MCF 10A (cell line): ENCODE results near the gene AKT1S1. TPM values are rescaled to one million over a fixed set of nuclear protein-coding genes. Genes with fewer than 3 reads are reported as not detected.

Source experiments
- BruUV-seq: library from RNA; stranded (reverse); fragments of 400-500 nt; replicated peaks from 2 replicates; lab custom pipeline; 2021; lab: Mats Ljungman, UMichigan
- CTCF ChIA-PET: fragments of 300-600 bp; sonication (Branson Sonifier 250); formaldehyde crosslinking; extraction: SDS; loops from one replicate; lab custom pipeline; 2021; ENCODE audit warnings: antibody characterized with exemption, inconsistent platforms; lab: Yijun Ruan, JAX
- POLR2A ChIA-PET: fragments of 300-600, 350-650 bp; sonication (Branson Sonifier 250); formaldehyde crosslinking; extraction: SDS; loops from one replicate; lab custom pipeline; 2020; ENCODE audit warnings: antibody characterized with exemption, inconsistent platforms; lab: Yijun Ruan, JAX
- DNase-seq: peaks from one replicate; pipeline ENCODE4 v3.0.0-alpha.2; 2018; ENCODE audit not compliant: unreplicated experiment
- H3K27ac Mint-ChIP-seq: one replicate; pipeline ENCODE4 v1.8.0; 2022; ENCODE audit warnings: mild to moderate bottlenecking, low read depth, mixed read lengths; ENCODE audit not compliant: unreplicated experiment
- H3K27me3 Mint-ChIP-seq: one replicate; pipeline ENCODE4 v1.8.0; 2022; ENCODE audit warnings: mixed read lengths; ENCODE audit not compliant: insufficient read depth, unreplicated experiment
- H3K36me3 Mint-ChIP-seq: one replicate; pipeline ENCODE4 v1.8.0; 2022; ENCODE audit warnings: mild to moderate bottlenecking, moderate library complexity, mixed read lengths; ENCODE audit not compliant: insufficient read depth, unreplicated experiment
- H3K4me1 Mint-ChIP-seq: one replicate; pipeline ENCODE4 v1.8.0; 2022; ENCODE audit warnings: mixed read lengths; ENCODE audit not compliant: insufficient read depth, unreplicated experiment
- H3K4me3 Mint-ChIP-seq: one replicate; pipeline ENCODE4 v1.8.0; 2022; ENCODE audit warnings: mild to moderate bottlenecking, moderate library complexity, mixed read lengths; ENCODE audit not compliant: unreplicated experiment
- H3K9me3 Mint-ChIP-seq: one replicate; pipeline ENCODE4 v1.8.0; 2022; ENCODE audit warnings: mixed read lengths; ENCODE audit not compliant: unreplicated experiment
- CTCF ChIP-seq: fragments of 200-600 bp; IDR thresholded peaks from one replicate; pipeline ENCODE4 v1.8.0; 2022; ENCODE audit warnings: antibody characterized with exemption, mild to moderate bottlenecking; ENCODE audit not compliant: unreplicated experiment
- intact Hi-C: fragments of 100-400 bp; cut with micrococcal nuclease; formaldehyde crosslinking; loops from 2 replicates; pipeline ENCODE4 v1.14.1; 2022
- total RNA-seq: library from RNA; stranded (reverse); gene quantifications from 2 replicates; pipeline ENCODE4 v1.2.3, GENCODE V29; 2022

Gene AKT1S1
- total RNA-seq, 1 experiment from 2014 or later, result 74.7 TPM

GRCh38 chr19:49884109-49884508 is 7.0 kb upstream of the AKT1S1 start:
- DNase-seq, result no peak
- H3K4me3 Mint-ChIP-seq, result no peak overlapping the region
- no peaks in the 10 kb centered on the region for H3K9me3 Mint-ChIP-seq
- ChIA-PET CTCF (no interaction called here), POLR2A (interaction anchor here (0.9 kb wide), 1 partner anchor 11 kb away, joined by 3 read pairs; no protein-coding TSS in a partner anchor)
- H3K36me3 Mint-ChIP-seq, result peaks cover 69% of the 10 kb centered on the region
- no peak for TF ChIP-seq CTCF
- intact Hi-C loops, result no loop called here
- H3K27ac Mint-ChIP-seq, result no peak overlapping the region
- no peaks in the 10 kb centered on the region for H3K27me3 Mint-ChIP-seq
- H3K4me1 Mint-ChIP-seq, result peaks cover under 1% of the 10 kb centered on the region
- BruUV-seq, result no TSS peak

- Mint-ChIP-seq H3K9me3 (no peaks in the 10 kb centered on the region), H3K36me3 (peaks cover 79% of the 10 kb centered on the region), H3K27ac (no peak overlapping the region), H3K4me1 (peaks cover 4% of the 10 kb centered on the region), H3K4me3 (no peak overlapping the region), H3K27me3 (no peaks in the 10 kb centered on the region)
- ChIA-PET CTCF (interaction anchor here (0.6 kb wide), 1 partner anchor 18 kb away, joined by 3 read pairs; no protein-coding TSS in a partner anchor), POLR2A (no interaction called here)
- no peak for TF ChIP-seq CTCF
- DNase-seq, result no peak
- intact Hi-C loops, result no loop called here
- no TSS peak for BruUV-seq
Measured at GRCh38 chr19:49883094-49883493, 5.9 kb upstream of the AKT1S1 start.

GRCh38 chr19:49882643-49883042 is 5.5 kb upstream of the AKT1S1 start:
- Mint-ChIP-seq H3K4me3 (no peak overlapping the region), H3K27me3 (no peaks in the 10 kb centered on the region), H3K4me1 (peaks cover 4% of the 10 kb centered on the region), H3K9me3 (no peaks in the 10 kb centered on the region), H3K27ac (no peak overlapping the region), H3K36me3 (peaks cover 82% of the 10 kb centered on the region)
- no TSS peak for BruUV-seq
- POLR2A ChIA-PET, result no interaction called here
- intact Hi-C loops, result no loop called here
- no peak for DNase-seq
- CTCF ChIA-PET, result interaction anchor here (0.6 kb wide), 1 partner anchor 17 kb away, joined by 3 read pairs; no protein-coding TSS in a partner anchor
- TF ChIP-seq CTCF, result no peak

GRCh38 chr19:49881672-49882394 is 4.7 kb upstream of the AKT1S1 start:
- H3K27me3 Mint-ChIP-seq, result no peaks in the 10 kb centered on the region
- H3K4me1 Mint-ChIP-seq, result peaks cover 4% of the 10 kb centered on the region
- no TSS peak for BruUV-seq
- H3K36me3 Mint-ChIP-seq, result peaks cover 82% of the 10 kb centered on the region
- intact Hi-C loops, result no loop called here
- no peaks in the 10 kb centered on the region for H3K9me3 Mint-ChIP-seq
- H3K27ac Mint-ChIP-seq, result no peak overlapping the region
- CTCF ChIA-PET, result interaction anchor here (0.6 kb wide), 1 partner anchor 1215 kb away, joined by 3 read pairs; no protein-coding TSS in a partner anchor
- DNase-seq, result no peak
- POLR2A ChIA-PET, result no interaction called here
- H3K4me3 Mint-ChIP-seq, result no peak overlapping the region
- no peak for TF ChIP-seq CTCF
